ENCODE measurements around the gene ARID5B. TPM values are rescaled to one million over a fixed set of nuclear protein-coding genes. Genes with fewer than 3 reads are reported as not detected.

Gene ARID5B
- total RNA-seq, 4 donors from 2014 or later = 17.7 to 54.6 (median 34.8) TPM

DNA sequence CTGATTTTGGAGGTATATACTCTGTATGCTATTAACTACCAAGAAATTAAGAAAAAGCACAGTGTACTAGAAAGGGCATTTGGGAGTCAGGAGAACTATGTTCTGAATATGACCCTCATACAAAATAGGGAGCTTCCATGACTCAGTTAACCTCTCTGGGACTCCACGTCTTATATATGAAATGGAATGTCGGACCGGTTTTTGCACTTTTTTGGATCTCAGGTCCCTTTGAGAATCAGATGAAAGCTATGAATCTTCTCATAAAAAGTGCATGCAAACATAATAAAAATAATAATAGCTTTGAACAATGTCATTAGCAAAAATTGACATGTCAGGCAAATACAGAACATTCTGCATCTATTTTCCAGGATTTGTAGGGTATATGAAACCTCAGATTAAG, 113.0 kb downstream of the ARID5B start:
- WGBS, 2 donors (ENCODE audit: low coverage in 1 of 2) = 94 to 96% methylated on average over 3 of the region's 3 CpGs
- intact Hi-C loops (cut with DNase I; ENCODE audit: low total_unique reads) = no loop called here
- Histone ChIP-seq H3K27ac (no peak overlapping the region), H3K27me3 (no peaks in the 10 kb centered on the region), H3K4me3 (no peak overlapping the region), H3K4me1 (peaks cover 14 to 44% (median 17%) of the 10 kb centered on the region in 4 donors), H3K9me3 (no peaks in the 10 kb centered on the region), H3K36me3 (no peaks in the 10 kb centered on the region)
- no peak for DNase-seq
- TF ChIP-seq POLR2A (IDR thresholded peaks at IDR 0.05) (no peak), POLR2AphosphoS5 (IDR thresholded peaks at IDR 0.05) (no peak), EP300 (IDR thresholded peaks at IDR 0.05; ENCODE audit: low read depth) (no peak)
- TF ChIP-seq, protein P1, sequence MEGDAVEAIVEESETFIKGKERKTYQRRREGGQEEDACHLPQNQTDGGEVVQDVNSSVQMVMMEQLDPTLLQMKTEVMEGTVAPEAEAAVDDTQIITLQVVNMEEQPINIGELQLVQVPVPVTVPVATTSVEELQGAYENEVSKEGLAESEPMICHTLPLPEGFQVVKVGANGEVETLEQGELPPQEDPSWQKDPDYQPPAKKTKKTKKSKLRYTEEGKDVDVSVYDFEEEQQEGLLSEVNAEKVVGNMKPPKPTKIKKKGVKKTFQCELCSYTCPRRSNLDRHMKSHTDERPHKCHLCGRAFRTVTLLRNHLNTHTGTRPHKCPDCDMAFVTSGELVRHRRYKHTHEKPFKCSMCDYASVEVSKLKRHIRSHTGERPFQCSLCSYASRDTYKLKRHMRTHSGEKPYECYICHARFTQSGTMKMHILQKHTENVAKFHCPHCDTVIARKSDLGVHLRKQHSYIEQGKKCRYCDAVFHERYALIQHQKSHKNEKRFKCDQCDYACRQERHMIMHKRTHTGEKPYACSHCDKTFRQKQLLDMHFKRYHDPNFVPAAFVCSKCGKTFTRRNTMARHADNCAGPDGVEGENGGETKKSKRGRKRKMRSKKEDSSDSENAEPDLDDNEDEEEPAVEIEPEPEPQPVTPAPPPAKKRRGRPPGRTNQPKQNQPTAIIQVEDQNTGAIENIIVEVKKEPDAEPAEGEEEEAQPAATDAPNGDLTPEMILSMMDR (IDR thresholded peaks at IDR 0.05) = no peak
- in situ Hi-C loops (cut with MboI; ENCODE audit: low pct_ligation_motif_present in 1 of 4, low pct_unique_long_range_greater_than_20kb in 1 of 4, low sequenced_read_pairs in 3 of 4) = no loop called here

DNA sequence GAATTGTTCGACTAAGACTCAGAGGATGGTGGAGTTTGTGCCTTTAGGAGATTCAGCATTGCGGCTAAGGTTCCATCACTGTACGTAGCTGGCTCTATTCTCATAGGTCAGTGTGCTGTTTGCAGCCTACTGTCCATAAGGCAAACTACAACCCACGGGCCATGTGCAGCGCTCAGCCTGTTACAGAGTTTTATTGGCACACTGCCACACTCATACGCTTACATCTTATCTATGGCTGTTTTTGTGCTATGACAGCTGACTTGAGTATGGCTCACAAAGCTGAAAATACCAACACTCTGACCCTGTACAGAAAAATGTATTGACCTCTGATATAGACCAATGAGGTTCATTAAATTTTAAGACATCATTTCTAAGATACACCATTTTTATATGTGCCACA, 114.5 kb downstream of the ARID5B start:
- H3K4me1 ChIP-seq = peaks cover 19 to 42% (median 23%) of the 10 kb centered on the region in 4 donors
- H3K4me3 ChIP-seq = no peak overlapping the region
- intact Hi-C loops (cut with DNase I; ENCODE audit: low total_unique reads) = no loop called here
- H3K9me3 ChIP-seq = no peaks in the 10 kb centered on the region
- H3K27me3 ChIP-seq = no peaks in the 10 kb centered on the region
- peak overlapping the region in 3 of 4 donors; percentile 47 to 84 (median 57) for H3K27ac ChIP-seq
- H3K36me3 ChIP-seq = no peaks in the 10 kb centered on the region
- DNase-seq = no peak
- 71 to 72% methylated on average over 3 to 6 of the region's 6 CpGs for WGBS, 2 donors (ENCODE audit: low coverage in 1 of 2)
- in situ Hi-C loops (cut with MboI; ENCODE audit: low pct_ligation_motif_present in 1 of 4, low pct_unique_long_range_greater_than_20kb in 1 of 4, low sequenced_read_pairs in 3 of 4) = no loop called here
- no peak for TF ChIP-seq EP300 (IDR thresholded peaks at IDR 0.05; ENCODE audit: low read depth)
- TF ChIP-seq, protein P1 (IDR thresholded peaks at IDR 0.05) = no peak
- no peak for TF ChIP-seq POLR2A (IDR thresholded peaks at IDR 0.05)
- TF ChIP-seq POLR2AphosphoS5 (IDR thresholded peaks at IDR 0.05) = no peak

DNA sequence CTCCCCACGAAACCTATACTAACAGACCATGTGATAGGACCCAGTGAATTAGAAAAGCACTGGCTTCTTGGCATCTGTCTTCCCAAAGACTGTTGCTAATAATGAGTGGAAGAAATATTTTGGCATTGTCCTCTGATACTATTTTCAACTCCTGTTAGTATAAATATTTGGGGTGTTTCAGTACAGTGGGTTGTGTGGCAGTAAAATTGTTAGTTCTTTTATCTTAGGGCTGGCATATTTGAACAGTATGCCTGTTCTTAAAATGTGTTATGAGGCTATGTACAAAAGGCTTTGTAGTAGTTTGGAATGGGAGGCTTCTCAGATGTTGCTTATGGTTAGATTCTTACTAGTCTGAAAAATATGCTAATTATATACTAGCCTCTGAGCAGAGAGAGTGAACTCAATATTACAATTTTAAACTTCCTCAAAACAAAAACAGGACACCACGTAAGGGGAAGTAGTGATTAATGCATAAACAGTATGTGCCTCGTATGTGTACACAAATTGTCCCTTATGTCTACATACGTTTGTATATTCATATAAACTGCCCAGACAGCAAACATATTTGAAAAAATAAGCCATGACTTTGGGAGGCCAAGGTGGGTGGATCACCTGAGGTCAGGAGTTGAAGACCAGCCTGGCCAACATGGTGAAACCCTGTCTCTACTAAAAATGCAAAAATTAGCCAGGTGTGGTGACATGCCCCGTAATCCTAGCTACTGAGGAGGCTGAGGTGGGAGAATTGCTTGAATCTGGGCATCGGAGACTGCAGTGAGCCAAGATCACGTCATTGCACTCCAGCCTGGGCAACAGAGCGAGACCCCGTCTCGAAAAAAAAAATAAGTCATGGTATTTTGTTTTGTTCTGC, 115.4 kb downstream of the ARID5B start:
- H3K4me3 ChIP-seq = no peak overlapping the region
- in situ Hi-C loops (cut with MboI; ENCODE audit: low pct_ligation_motif_present in 1 of 4, low pct_unique_long_range_greater_than_20kb in 1 of 4, low sequenced_read_pairs in 3 of 4) = no loop called here
- 59 to 60% methylated on average over 9 to 10 of the region's 10 CpGs for WGBS, 2 donors (ENCODE audit: low coverage in 1 of 2)

DNA sequence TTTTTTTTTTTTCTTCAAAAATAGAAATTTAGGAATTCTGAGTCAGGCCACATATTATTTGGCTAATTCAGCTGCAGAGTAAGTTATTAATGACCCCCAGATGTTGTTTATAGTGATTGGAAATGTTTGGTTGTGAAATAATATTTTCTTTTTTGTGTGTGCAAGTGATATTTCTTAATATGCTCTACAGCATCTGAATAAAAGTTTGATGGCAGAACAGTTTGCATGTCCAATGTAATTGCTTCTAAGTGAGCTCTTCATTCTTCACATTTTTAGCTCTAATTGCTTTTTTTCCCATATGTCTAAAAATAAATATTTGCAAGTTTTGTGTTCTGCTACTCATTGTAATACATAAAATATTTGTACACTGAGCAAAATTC, 116.0 kb downstream of the ARID5B start:
- in situ Hi-C loops (cut with MboI; ENCODE audit: low pct_ligation_motif_present in 1 of 4, low pct_unique_long_range_greater_than_20kb in 1 of 4, low sequenced_read_pairs in 3 of 4) (no loop called here), intact Hi-C loops (cut with DNase I; ENCODE audit: low total_unique reads) (no loop called here)
- Histone ChIP-seq H3K4me1 (peaks cover 20 to 46% (median 30%) of the 10 kb centered on the region in 4 donors), H3K9me3 (no peaks in the 10 kb centered on the region), H3K27ac (peak overlapping the region; percentile 47 to 84 (median 66)), H3K36me3 (no peaks in the 10 kb centered on the region), H3K27me3 (no peaks in the 10 kb centered on the region), H3K4me3 (no peak overlapping the region)
- no peak for TF ChIP-seq POLR2AphosphoS5 (IDR thresholded peaks at IDR 0.05)
- no peak for TF ChIP-seq EP300 (IDR thresholded peaks at IDR 0.05; ENCODE audit: low read depth)
- TF ChIP-seq, protein P1 (IDR thresholded peaks at IDR 0.05) = no peak
- no peak for TF ChIP-seq POLR2A (IDR thresholded peaks at IDR 0.05)
- DNase-seq = no peak

More for the DNA sequence above, 115.4 kb downstream of the ARID5B start:
- Histone ChIP-seq H3K36me3 (no peaks in the 10 kb centered on the region), H3K27ac (peak overlapping the region; percentile 47 to 84 (median 66)), H3K27me3 (no peaks in the 10 kb centered on the region), H3K9me3 (no peaks in the 10 kb centered on the region), H3K4me1 (peaks cover 20 to 46% (median 26%) of the 10 kb centered on the region in 4 donors)
- intact Hi-C loops (cut with DNase I; ENCODE audit: low total_unique reads) = no loop called here
- TF ChIP-seq, protein P1 (IDR thresholded peaks at IDR 0.05) = no peak
- no peak for TF ChIP-seq EP300 (IDR thresholded peaks at IDR 0.05; ENCODE audit: low read depth)
- TF ChIP-seq POLR2A (IDR thresholded peaks at IDR 0.05) = no peak
- TF ChIP-seq POLR2AphosphoS5 (IDR thresholded peaks at IDR 0.05) = no peak
- DNase-seq = no peak

Data from transverse colon (tissue), 4 donors.